T-helper 1 cell treated with Interleukin-12 subunit alpha and Interleukin-12 subunit beta and Interleukin-4 antibody, amounts not matched to agents 30 μg/mL and 1 μg/mL, for 36 hours (primary cell): ENCODE data around the gene HSPG2.

ENCODE experiments used
- H3K27ac Mint-ChIP-seq: one replicate; pipeline ENCODE4 v1.8.0; 2021; ENCODE audit warnings: mild to moderate bottlenecking, mixed read lengths
- H3K27me3 Mint-ChIP-seq: one replicate; pipeline ENCODE4 v1.8.0; 2021; ENCODE audit warnings: low read depth, mixed read lengths
- H3K36me3 Mint-ChIP-seq: one replicate; pipeline ENCODE4 v1.8.0; 2021; ENCODE audit warnings: low read depth, mixed read lengths
- H3K4me1 Mint-ChIP-seq: one replicate; pipeline ENCODE4 v1.8.0; 2021; ENCODE audit warnings: low read depth, mixed read lengths
- H3K4me3 Mint-ChIP-seq: one replicate; pipeline ENCODE4 v1.8.0; 2021; ENCODE audit warnings: mild to moderate bottlenecking, moderate library complexity, mixed read lengths
- H3K9me3 Mint-ChIP-seq: one replicate; pipeline ENCODE4 v1.8.0; 2021; ENCODE audit warnings: mixed read lengths

HSPG2 gene

GRCh38 chr1:21843996-21844395 lies 93.1 kb downstream of the HSPG2 start:
- no peak overlapping the region for H3K4me3 Mint-ChIP-seq
- H3K9me3 Mint-ChIP-seq: no peaks in the 10 kb centered on the region
- H3K27ac Mint-ChIP-seq: no peak overlapping the region
- H3K36me3 Mint-ChIP-seq: no peaks in the 10 kb centered on the region
- H3K27me3 Mint-ChIP-seq: no peaks in the 10 kb centered on the region
- no peaks in the 10 kb centered on the region for H3K4me1 Mint-ChIP-seq

- H3K4me3 Mint-ChIP-seq: no peak overlapping the region
- H3K27me3 Mint-ChIP-seq: no peaks in the 10 kb centered on the region
- H3K9me3 Mint-ChIP-seq: no peaks in the 10 kb centered on the region
- H3K27ac Mint-ChIP-seq: no peak overlapping the region
- H3K4me1 Mint-ChIP-seq: no peaks in the 10 kb centered on the region
- no peaks in the 10 kb centered on the region for H3K36me3 Mint-ChIP-seq
These were observed 93.9 kb downstream of the HSPG2 start for GRCh38 chr1:21843208-21843607.

- Mint-ChIP-seq H3K4me1 (no peaks in the 10 kb centered on the region), H3K27ac (no peak overlapping the region), H3K27me3 (no peaks in the 10 kb centered on the region), H3K4me3 (no peak overlapping the region), H3K36me3 (no peaks in the 10 kb centered on the region), H3K9me3 (no peaks in the 10 kb centered on the region)
These were observed 94.4 kb downstream of the HSPG2 start for GRCh38 chr1:21842606-21843162.

- Mint-ChIP-seq H3K4me3 (no peak overlapping the region), H3K9me3 (no peaks in the 10 kb centered on the region), H3K4me1 (no peaks in the 10 kb centered on the region), H3K27me3 (no peaks in the 10 kb centered on the region), H3K27ac (no peak overlapping the region), H3K36me3 (no peaks in the 10 kb centered on the region)
These were observed 95.2 kb downstream of the HSPG2 start for GRCh38 chr1:21841852-21842466.

GRCh38 chr1:21840981-21841380 lies 96.1 kb downstream of the HSPG2 start:
- no peak overlapping the region for H3K27ac Mint-ChIP-seq
- H3K4me1 Mint-ChIP-seq: no peaks in the 10 kb centered on the region
- H3K4me3 Mint-ChIP-seq: no peak overlapping the region
- no peaks in the 10 kb centered on the region for H3K9me3 Mint-ChIP-seq
- no peaks in the 10 kb centered on the region for H3K36me3 Mint-ChIP-seq
- no peaks in the 10 kb centered on the region for H3K27me3 Mint-ChIP-seq

- H3K9me3 Mint-ChIP-seq: peaks cover 8% of the 10 kb centered on the region
- H3K27me3 Mint-ChIP-seq: no peaks in the 10 kb centered on the region
- no peak overlapping the region for H3K27ac Mint-ChIP-seq
- peaks cover 5% of the 10 kb centered on the region for H3K36me3 Mint-ChIP-seq
- no peak overlapping the region for H3K4me3 Mint-ChIP-seq
- H3K4me1 Mint-ChIP-seq: no peaks in the 10 kb centered on the region
These were observed 97.6 kb downstream of the HSPG2 start for GRCh38 chr1:21839337-21840037.

- H3K4me1 Mint-ChIP-seq: no peaks in the 10 kb centered on the region
- H3K27ac Mint-ChIP-seq: no peak overlapping the region
- H3K36me3 Mint-ChIP-seq: peaks cover 11% of the 10 kb centered on the region
- peaks cover 17% of the 10 kb centered on the region for H3K9me3 Mint-ChIP-seq
- no peak overlapping the region for H3K4me3 Mint-ChIP-seq
- no peaks in the 10 kb centered on the region for H3K27me3 Mint-ChIP-seq
These were observed 98.6 kb downstream of the HSPG2 start for GRCh38 chr1:21838359-21839157.

- H3K27me3 Mint-ChIP-seq: no peaks in the 10 kb centered on the region
These were observed 99.6 kb downstream of the HSPG2 start for GRCh38 chr1:21837476-21837875.

GRCh38 chr1:21836729-21837128 lies 100.4 kb downstream of the HSPG2 start:
- no peak overlapping the region for H3K4me3 Mint-ChIP-seq

More at GRCh38 chr1:21837476-21837875, 99.6 kb downstream of the HSPG2 start:
- no peak overlapping the region for H3K27ac Mint-ChIP-seq
- H3K4me1 Mint-ChIP-seq: no peaks in the 10 kb centered on the region
- peaks cover 17% of the 10 kb centered on the region for H3K9me3 Mint-ChIP-seq
- H3K36me3 Mint-ChIP-seq: peaks cover 11% of the 10 kb centered on the region
- H3K4me3 Mint-ChIP-seq: no peak overlapping the region

GRCh38 chr1:21836010-21836409 lies 101.1 kb downstream of the HSPG2 start:
- no peaks in the 10 kb centered on the region for H3K27me3 Mint-ChIP-seq
- no peaks in the 10 kb centered on the region for H3K4me1 Mint-ChIP-seq
- H3K36me3 Mint-ChIP-seq: peaks cover 11% of the 10 kb centered on the region
- H3K9me3 Mint-ChIP-seq: peaks cover 17% of the 10 kb centered on the region
- no peak overlapping the region for H3K4me3 Mint-ChIP-seq
- no peak overlapping the region for H3K27ac Mint-ChIP-seq

More at GRCh38 chr1:21836729-21837128, 100.4 kb downstream of the HSPG2 start:
- Mint-ChIP-seq H3K27ac (no peak overlapping the region), H3K27me3 (no peaks in the 10 kb centered on the region), H3K9me3 (peaks cover 17% of the 10 kb centered on the region), H3K36me3 (peaks cover 11% of the 10 kb centered on the region), H3K4me1 (no peaks in the 10 kb centered on the region)

GRCh38 chr1:21834666-21835065 lies 102.4 kb downstream of the HSPG2 start:
- Mint-ChIP-seq H3K9me3 (peaks cover 17% of the 10 kb centered on the region), H3K36me3 (peaks cover 11% of the 10 kb centered on the region), H3K27ac (no peak overlapping the region), H3K4me3 (no peak overlapping the region), H3K4me1 (no peaks in the 10 kb centered on the region), H3K27me3 (no peaks in the 10 kb centered on the region)

GRCh38 chr1:21834094-21834493 lies 103.0 kb downstream of the HSPG2 start:
- H3K4me1 Mint-ChIP-seq: no peaks in the 10 kb centered on the region
- H3K4me3 Mint-ChIP-seq: no peak overlapping the region
- H3K9me3 Mint-ChIP-seq: peaks cover 17% of the 10 kb centered on the region
- peaks cover 11% of the 10 kb centered on the region for H3K36me3 Mint-ChIP-seq
- no peaks in the 10 kb centered on the region for H3K27me3 Mint-ChIP-seq
- no peak overlapping the region for H3K27ac Mint-ChIP-seq

GRCh38 chr1:21833392-21833976 lies 103.6 kb downstream of the HSPG2 start:
- Mint-ChIP-seq H3K36me3 (peaks cover 11% of the 10 kb centered on the region), H3K9me3 (peaks cover 17% of the 10 kb centered on the region), H3K4me3 (no peak overlapping the region), H3K27ac (no peak overlapping the region), H3K27me3 (no peaks in the 10 kb centered on the region), H3K4me1 (no peaks in the 10 kb centered on the region)

GRCh38 chr1:21831454-21831970 lies 105.6 kb downstream of the HSPG2 start:
- Mint-ChIP-seq H3K27ac (no peak overlapping the region), H3K9me3 (peaks cover 17% of the 10 kb centered on the region), H3K4me1 (no peaks in the 10 kb centered on the region), H3K27me3 (no peaks in the 10 kb centered on the region), H3K36me3 (peaks cover 11% of the 10 kb centered on the region), H3K4me3 (no peak overlapping the region)
